GM21529 (cell line): Measurements from ENCODE around the gene FGF7.
"Not testable (repeated sequence)": the region's sequence is repeated elsewhere in the genome, so short reads cannot be mapped to it uniquely, and the experiment has no call there.

ENCODE experiments used
- ATAC-seq: cut with Tn5 transposase; IDR thresholded peaks from one replicate; pipeline ENCODE4 v1.9.1; 2021; ENCODE audit not compliant: unreplicated experiment

FGF7 gene

GRCh38 chr15:49423021-49423420, at the start of gene FGF7:
Gene FGF7, plus strand, starts transcription at chr15:49423242. Its CDS starts 1,056 bp downstream, at chr15:49424298.
- no peak for ATAC-seq

GRCh38 chr15:49379996-49380395, 43.0 kb upstream of the FGF7 start:
- ATAC-seq: no peak

GRCh38 chr15:49380912-49381311, 42.1 kb upstream of the FGF7 start:
- no peak for ATAC-seq

- ATAC-seq: no peak
Measured at GRCh38 chr15:49382394-49382793, 40.6 kb upstream of the FGF7 start.

- no peak for ATAC-seq
Measured at GRCh38 chr15:49383266-49383665, 39.8 kb upstream of the FGF7 start.

- ATAC-seq: no peak
Measured at GRCh38 chr15:49387471-49387870, 35.6 kb upstream of the FGF7 start.

- not testable (repeated sequence) for ATAC-seq
Measured at GRCh38 chr15:49402515-49403296, 20.3 kb upstream of the FGF7 start.

GRCh38 chr15:49406352-49407118, 16.5 kb upstream of the FGF7 start:
- no peak for ATAC-seq

GRCh38 chr15:49410641-49411040, 12.4 kb upstream of the FGF7 start:
- ATAC-seq: no peak

GRCh38 chr15:49412797-49413196, 10.2 kb upstream of the FGF7 start:
- no peak for ATAC-seq

GRCh38 chr15:49415149-49415548, 7.9 kb upstream of the FGF7 start:
- no peak for ATAC-seq

GRCh38 chr15:49415638-49416037, 7.4 kb upstream of the FGF7 start:
- no peak for ATAC-seq

- no peak for ATAC-seq
Measured at GRCh38 chr15:49418811-49419210, 4.2 kb upstream of the FGF7 start.

- no peak for ATAC-seq
Measured at GRCh38 chr15:49421991-49422390, 1.1 kb upstream of the FGF7 start.

GRCh38 chr15:49423901-49424550, 984 bp downstream of the FGF7 start:
- no peak for ATAC-seq

GRCh38 chr15:49424954-49425353, 1.9 kb downstream of the FGF7 start:
- no peak for ATAC-seq

GRCh38 chr15:49427372-49427771, 4.3 kb downstream of the FGF7 start:
- no peak for ATAC-seq

- no peak for ATAC-seq
Measured at GRCh38 chr15:49428409-49429095, 5.5 kb downstream of the FGF7 start.

GRCh38 chr15:49430046-49430445, 7.0 kb downstream of the FGF7 start:
- ATAC-seq: no peak

GRCh38 chr15:49435174-49435573, 12.1 kb downstream of the FGF7 start:
- no peak for ATAC-seq

GRCh38 chr15:49436751-49437150, 13.7 kb downstream of the FGF7 start:
- ATAC-seq: no peak
